ENCODE results near the gene LRRC1. TPM values are rescaled to one million over a fixed set of nuclear protein-coding genes. Genes with fewer than 3 reads are reported as not detected.
A peak's percentile ranks its signal among the peaks of the same experiment; 100 is the strongest.

LRRC1 gene
- total and polyA plus RNA-seq, 8 donors: 5.2 to 11.6 (median 7.6) TPM

GRCh38 chr6:53828215-53828614 lies 33.4 kb downstream of the LRRC1 start:
- intact Hi-C loops (cut with DNase I): no loop called here
- Histone ChIP-seq H3K4me3 (no peak overlapping the region), H3K27ac (no peak overlapping the region), H3K4me1 (peaks cover 0 to 10% (median 0%) of the 10 kb centered on the region in 3 donors), H3K9me3 (no peaks in the 10 kb centered on the region), H3K36me3 (no peaks in the 10 kb centered on the region), H3K27me3 (no peaks in the 10 kb centered on the region)
- no peak for FAIRE-seq
- no peak for TF ChIP-seq CTCF (IDR thresholded peaks at IDR 0.05)
- no peak for DNase-seq
- peak; percentile 38 to 83 (median 62) for ATAC-seq
- WGBS, 2 donors: 25 to 31% methylated on average over 2 of the region's 2 CpGs

- DNase-seq: no peak
- H3K4me1 ChIP-seq: peaks cover 0 to 10% (median 0%) of the 10 kb centered on the region in 3 donors
- FAIRE-seq: no peak
- H3K27ac ChIP-seq: no peak overlapping the region
- H3K9me3 ChIP-seq: no peaks in the 10 kb centered on the region
- TF ChIP-seq CTCF (IDR thresholded peaks at IDR 0.05): no peak
- no peaks in the 10 kb centered on the region for H3K36me3 ChIP-seq
- intact Hi-C loops (cut with DNase I): no loop called here
- no peak overlapping the region for H3K4me3 ChIP-seq
- ATAC-seq: peak in 2 of 4 donors; percentile 30 to 50
- 94 to 97% methylated on average over 3 of the region's 3 CpGs for WGBS, 2 donors
- H3K27me3 ChIP-seq: no peaks in the 10 kb centered on the region
These were observed 34.3 kb downstream of the LRRC1 start for GRCh38 chr6:53828966-53829697.

GRCh38 chr6:53829698-53830221 lies 35.0 kb downstream of the LRRC1 start:
- ATAC-seq (peak in 3 of 4 donors; percentile 33 to 66 (median 48)), DNase-seq (no peak), FAIRE-seq (no peak)
- Histone ChIP-seq H3K27me3 (no peaks in the 10 kb centered on the region), H3K4me3 (no peak overlapping the region), H3K4me1 (peaks cover 0 to 10% (median 0%) of the 10 kb centered on the region in 3 donors), H3K36me3 (no peaks in the 10 kb centered on the region), H3K9me3 (no peaks in the 10 kb centered on the region), H3K27ac (no peak overlapping the region)
- intact Hi-C loops (cut with DNase I): no loop called here
- WGBS, 2 donors: 67 to 69% methylated on average over 5 of the region's 5 CpGs
- TF ChIP-seq CTCF (IDR thresholded peaks at IDR 0.05): no peak

GRCh38 chr6:53830366-53830765 lies 35.6 kb downstream of the LRRC1 start:
- TF ChIP-seq CTCF (IDR thresholded peaks at IDR 0.05): no peak
- WGBS, 2 donors: 85 to 93% methylated on average over 1 of the region's 1 CpG
- no peaks in the 10 kb centered on the region for H3K36me3 ChIP-seq
- no peak overlapping the region for H3K27ac ChIP-seq
- H3K4me1 ChIP-seq: peaks cover 0 to 10% (median 0%) of the 10 kb centered on the region in 3 donors
- DNase-seq (no peak), FAIRE-seq (no peak), ATAC-seq (no peak)
- no peak overlapping the region for H3K4me3 ChIP-seq
- intact Hi-C loops (cut with DNase I): no loop called here
- H3K9me3 ChIP-seq: no peaks in the 10 kb centered on the region
- no peaks in the 10 kb centered on the region for H3K27me3 ChIP-seq

All from pancreas (tissue), 10 donors.